GM10266 (cell line): Measurements from ENCODE around the gene YTHDF1.

Source experiments
- DNase-seq: peaks from one replicate; pipeline ENCODE4 v3.0.0; 2012; ENCODE audit errors: extremely low spot score
- CTCF ChIP-seq: IDR thresholded peaks from 2 replicates; pipeline ENCODE4 v1.5.1; 2012; ENCODE audit warnings: mild to moderate bottlenecking, low read depth; ENCODE audit not compliant: control insufficient read depth, insufficient read depth; ENCODE audit errors: missing control alignments

The YTHDF1 gene

GRCh38 chr20:63175038-63175895, 40.7 kb downstream of the YTHDF1 start:
- TF ChIP-seq CTCF: no peak
- DNase-seq: no peak

DNA sequence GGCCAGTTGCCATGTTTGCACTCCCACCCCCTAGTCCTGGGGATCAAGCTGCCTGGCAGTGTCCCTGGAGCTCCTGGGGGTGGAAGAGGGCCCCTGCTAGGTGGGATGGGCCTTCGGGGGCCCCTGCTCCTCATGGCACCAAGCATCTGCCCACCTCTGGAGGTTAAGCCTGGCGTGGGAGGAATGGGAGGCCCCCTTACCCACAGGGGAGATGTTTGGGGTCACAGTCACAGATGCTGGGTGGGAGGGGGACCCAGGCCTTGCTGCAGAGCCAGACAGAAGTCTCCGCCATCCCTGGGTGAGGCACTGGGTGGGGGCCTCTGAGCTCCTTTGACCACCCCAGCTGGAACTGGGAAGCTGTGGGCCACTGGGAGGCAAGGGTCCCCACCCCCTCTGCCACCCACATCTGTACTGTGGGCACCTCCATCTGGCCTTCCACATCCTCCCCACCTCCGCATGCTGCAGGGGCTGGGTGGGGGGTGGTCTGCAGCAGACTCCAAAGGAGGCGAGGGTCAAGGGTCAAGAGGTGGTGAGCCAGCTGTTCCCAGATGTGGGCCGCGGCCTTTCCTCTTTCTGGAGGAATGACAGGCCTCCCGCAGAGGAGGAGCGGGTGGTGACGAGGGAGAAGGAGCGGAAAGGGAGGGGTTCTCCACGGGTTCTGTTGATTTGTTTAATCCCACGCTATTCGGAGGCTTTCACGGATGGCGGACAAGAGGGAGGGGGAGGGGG, 41.5 kb downstream of the YTHDF1 start:
- TF ChIP-seq CTCF: no peak
- DNase-seq: no peak

DNA sequence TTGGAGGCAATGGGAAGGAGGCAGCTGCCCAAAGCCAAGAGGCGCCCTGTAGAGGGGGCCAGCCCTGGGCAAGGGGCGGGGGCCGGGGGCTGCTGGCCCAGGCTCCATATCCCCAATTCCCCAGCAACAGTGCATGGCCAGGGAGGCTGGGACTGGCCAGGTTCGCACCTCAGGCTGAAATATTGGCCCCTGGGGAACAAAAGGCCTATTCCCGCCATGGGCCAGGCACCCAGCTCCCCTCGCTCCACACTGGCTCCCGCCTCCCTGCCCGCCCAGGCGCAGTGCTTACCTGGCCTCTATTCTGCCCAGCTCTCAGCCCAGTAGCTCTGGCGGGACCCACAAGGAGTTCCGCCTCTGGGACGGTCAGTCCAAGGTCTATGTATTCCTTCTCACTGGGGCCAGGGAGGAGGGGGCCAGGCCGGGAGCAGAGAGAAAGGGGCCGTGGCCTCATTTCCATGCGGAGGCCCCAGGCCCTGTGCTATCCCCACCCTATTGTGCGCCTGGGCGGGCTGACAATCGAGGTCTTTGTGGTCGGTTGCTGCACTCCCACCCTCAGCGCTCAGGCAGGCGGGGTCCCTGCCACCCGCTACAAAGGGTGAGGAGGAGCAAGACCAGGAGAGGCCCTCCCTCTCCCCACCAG, 42.3 kb downstream of the YTHDF1 start:
- no peak for DNase-seq
- TF ChIP-seq CTCF: no peak

GRCh38 chr20:63172726-63173125, 43.2 kb downstream of the YTHDF1 start:
- peak; percentile 6 for TF ChIP-seq CTCF
- DNase-seq: no peak

- TF ChIP-seq CTCF: no peak
- DNase-seq: no peak
Observed at GRCh38 chr20:63171991-63172390, 43.9 kb downstream of the YTHDF1 start.

GRCh38 chr20:63169681-63170080, 46.2 kb downstream of the YTHDF1 start:
- TF ChIP-seq CTCF: no peak
- DNase-seq: no peak
